ENCODE data around the gene PMVK. TPM values are rescaled to one million over a fixed set of nuclear protein-coding genes. Genes with fewer than 3 reads are reported as not detected.

Gene PMVK
- polyA plus RNA-seq, 1 donor from 2014 or later: 21.1 TPM

DNA sequence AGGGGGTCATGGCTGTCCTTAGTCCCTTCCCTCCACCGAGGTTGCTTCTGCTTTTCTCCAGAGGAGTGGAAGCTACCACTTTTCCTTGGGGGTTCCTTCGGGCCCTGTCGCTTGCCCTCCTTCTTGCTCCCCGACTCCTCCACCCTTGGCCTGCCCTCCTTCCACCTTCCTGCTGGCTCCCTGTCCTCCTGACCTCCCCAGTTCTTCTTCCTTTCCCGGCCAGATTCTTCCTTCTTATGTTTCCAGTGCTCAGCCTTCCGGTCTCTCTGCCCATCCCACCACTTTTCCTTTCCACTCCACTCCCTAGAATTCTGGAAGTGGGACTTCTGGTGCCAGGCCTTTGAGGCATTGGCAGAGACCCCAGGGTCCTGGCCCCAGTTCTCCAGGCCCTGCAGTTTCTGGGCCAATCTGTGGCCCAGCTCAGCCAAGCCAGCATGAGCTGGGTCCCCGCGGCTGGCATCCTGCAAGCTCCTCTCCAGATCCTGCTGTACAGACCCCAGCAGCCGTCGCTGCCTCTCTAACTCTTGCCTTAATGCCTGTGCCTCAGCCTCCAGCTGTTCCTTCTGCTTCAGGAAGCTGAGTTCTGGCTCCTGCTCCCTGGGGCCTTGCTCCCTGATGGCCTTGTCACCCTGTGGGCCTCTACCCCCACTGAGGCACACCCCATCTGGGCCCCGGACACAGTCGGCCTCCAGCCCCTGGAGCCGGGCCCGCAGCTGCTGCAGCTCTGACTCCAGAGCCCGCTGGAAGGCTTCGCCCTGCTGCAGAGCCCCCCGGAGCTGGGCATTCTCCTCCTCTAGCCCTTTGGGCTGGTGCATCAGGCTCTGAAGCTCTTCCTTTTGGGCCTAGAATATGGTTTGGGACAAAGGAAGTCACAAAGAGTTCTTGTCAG lies 9.7 kb upstream of the PMVK start:
- no peak overlapping the region for H2AFZ ChIP-seq (ENCODE audit: low read depth, low read length)
- no peaks in the 10 kb centered on the region for H3K36me3 ChIP-seq (ENCODE audit: insufficient read depth, low read length)
- no peaks in the 10 kb centered on the region for H4K20me1 ChIP-seq (ENCODE audit: insufficient read depth)
- H3K4me2 ChIP-seq (ENCODE audit: low read length): no peak overlapping the region
- H3K9ac ChIP-seq (ENCODE audit: low read length): no peak overlapping the region
- H3F3A ChIP-seq (ENCODE audit: insufficient read depth, low read length, poor library complexity, severe bottlenecking): no peaks in the 10 kb centered on the region
- no peaks in the 10 kb centered on the region for H3K9me3 ChIP-seq (ENCODE audit: low read length)
- H3K79me2 ChIP-seq (replicated peaks; ENCODE audit: insufficient read depth, low read length): no peaks in the 10 kb centered on the region
- no peaks in the 10 kb centered on the region for H3K9me2 ChIP-seq (ENCODE audit: insufficient read depth, low read length)
- no peak overlapping the region for H3K4me3 ChIP-seq (ENCODE audit: low read length)
- no peak overlapping the region for H3K27ac ChIP-seq (ENCODE audit: low read length)
- TF ChIP-seq SMC3 (conservative IDR thresholded peaks at IDR 0.05; ENCODE audit: poor library complexity) (no peak), TAF1 (IDR thresholded peaks at IDR 0.05; ENCODE audit: low read depth) (no peak), RAD21 (conservative IDR thresholded peaks at IDR 0.05) (no peak), EZH2 (IDR thresholded peaks at IDR 0.05; ENCODE audit: borderline replicate concordance, insufficient read depth, low read length, poor library complexity, severe bottlenecking) (no peak), POLR2AphosphoS5 (IDR thresholded peaks at IDR 0.05) (no peak), EP300 (conservative IDR thresholded peaks at IDR 0.05; ENCODE audit: poor library complexity, severe bottlenecking) (no peak), MXI1 (conservative IDR thresholded peaks at IDR 0.05; ENCODE audit: poor library complexity, severe bottlenecking) (no peak)
- TF ChIP-seq, protein P1, sequence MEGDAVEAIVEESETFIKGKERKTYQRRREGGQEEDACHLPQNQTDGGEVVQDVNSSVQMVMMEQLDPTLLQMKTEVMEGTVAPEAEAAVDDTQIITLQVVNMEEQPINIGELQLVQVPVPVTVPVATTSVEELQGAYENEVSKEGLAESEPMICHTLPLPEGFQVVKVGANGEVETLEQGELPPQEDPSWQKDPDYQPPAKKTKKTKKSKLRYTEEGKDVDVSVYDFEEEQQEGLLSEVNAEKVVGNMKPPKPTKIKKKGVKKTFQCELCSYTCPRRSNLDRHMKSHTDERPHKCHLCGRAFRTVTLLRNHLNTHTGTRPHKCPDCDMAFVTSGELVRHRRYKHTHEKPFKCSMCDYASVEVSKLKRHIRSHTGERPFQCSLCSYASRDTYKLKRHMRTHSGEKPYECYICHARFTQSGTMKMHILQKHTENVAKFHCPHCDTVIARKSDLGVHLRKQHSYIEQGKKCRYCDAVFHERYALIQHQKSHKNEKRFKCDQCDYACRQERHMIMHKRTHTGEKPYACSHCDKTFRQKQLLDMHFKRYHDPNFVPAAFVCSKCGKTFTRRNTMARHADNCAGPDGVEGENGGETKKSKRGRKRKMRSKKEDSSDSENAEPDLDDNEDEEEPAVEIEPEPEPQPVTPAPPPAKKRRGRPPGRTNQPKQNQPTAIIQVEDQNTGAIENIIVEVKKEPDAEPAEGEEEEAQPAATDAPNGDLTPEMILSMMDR (IDR thresholded peaks at IDR 0.05; ENCODE audit: poor library complexity, severe bottlenecking): no peak
- TF ChIP-seq, protein P2, sequence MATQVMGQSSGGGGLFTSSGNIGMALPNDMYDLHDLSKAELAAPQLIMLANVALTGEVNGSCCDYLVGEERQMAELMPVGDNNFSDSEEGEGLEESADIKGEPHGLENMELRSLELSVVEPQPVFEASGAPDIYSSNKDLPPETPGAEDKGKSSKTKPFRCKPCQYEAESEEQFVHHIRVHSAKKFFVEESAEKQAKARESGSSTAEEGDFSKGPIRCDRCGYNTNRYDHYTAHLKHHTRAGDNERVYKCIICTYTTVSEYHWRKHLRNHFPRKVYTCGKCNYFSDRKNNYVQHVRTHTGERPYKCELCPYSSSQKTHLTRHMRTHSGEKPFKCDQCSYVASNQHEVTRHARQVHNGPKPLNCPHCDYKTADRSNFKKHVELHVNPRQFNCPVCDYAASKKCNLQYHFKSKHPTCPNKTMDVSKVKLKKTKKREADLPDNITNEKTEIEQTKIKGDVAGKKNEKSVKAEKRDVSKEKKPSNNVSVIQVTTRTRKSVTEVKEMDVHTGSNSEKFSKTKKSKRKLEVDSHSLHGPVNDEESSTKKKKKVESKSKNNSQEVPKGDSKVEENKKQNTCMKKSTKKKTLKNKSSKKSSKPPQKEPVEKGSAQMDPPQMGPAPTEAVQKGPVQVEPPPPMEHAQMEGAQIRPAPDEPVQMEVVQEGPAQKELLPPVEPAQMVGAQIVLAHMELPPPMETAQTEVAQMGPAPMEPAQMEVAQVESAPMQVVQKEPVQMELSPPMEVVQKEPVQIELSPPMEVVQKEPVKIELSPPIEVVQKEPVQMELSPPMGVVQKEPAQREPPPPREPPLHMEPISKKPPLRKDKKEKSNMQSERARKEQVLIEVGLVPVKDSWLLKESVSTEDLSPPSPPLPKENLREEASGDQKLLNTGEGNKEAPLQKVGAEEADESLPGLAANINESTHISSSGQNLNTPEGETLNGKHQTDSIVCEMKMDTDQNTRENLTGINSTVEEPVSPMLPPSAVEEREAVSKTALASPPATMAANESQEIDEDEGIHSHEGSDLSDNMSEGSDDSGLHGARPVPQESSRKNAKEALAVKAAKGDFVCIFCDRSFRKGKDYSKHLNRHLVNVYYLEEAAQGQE (IDR thresholded peaks at IDR 0.05; ENCODE audit: borderline replicate concordance): no peak
- H3K27me3 ChIP-seq (ENCODE audit: insufficient read depth, low read depth, low read length): no peaks in the 10 kb centered on the region

DNA sequence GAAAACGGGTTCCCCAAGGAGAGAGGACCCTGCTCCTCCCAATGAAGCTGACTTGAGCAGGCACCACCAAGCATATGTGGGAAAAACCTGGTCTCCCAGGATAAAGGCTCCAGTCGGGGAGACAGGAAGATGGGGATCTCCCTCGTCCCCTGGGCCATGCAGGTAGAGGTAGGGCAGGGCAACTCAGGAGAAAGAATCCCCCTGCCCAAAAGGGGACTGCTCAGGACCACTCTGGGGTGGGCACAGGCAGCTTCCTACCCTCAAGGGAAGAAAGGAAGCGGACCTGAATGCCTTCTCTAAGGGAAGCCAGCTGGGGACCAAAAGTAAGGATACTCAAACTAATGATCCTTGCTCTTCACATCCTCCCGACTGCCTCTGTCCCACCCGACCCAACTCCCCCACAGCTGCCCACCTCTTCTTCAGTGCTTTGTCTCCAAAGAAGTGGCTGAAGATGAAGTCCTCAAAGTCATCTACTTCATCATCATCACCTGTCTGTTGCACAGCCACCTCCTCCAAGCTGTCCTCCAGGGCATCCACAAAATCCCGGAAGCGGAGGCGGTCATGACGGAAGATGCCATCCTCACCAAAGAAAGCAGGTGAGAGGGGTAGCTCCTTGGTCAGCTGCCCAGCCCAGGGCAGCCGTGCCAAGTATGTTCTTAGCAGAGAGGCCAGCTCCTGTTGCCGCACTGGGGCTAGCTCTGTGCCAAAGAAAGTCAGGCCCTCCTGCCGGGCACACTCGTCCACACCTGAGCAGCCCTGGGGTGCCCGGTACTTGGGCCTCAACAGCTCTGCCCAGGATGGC lies 8.8 kb upstream of the PMVK start:
- no peaks in the 10 kb centered on the region for H3K79me2 ChIP-seq (replicated peaks; ENCODE audit: insufficient read depth, low read length)
- no peak overlapping the region for H3K9ac ChIP-seq (ENCODE audit: low read length)
- H3K9me2 ChIP-seq (ENCODE audit: insufficient read depth, low read length): no peaks in the 10 kb centered on the region
- H3K4me2 ChIP-seq (ENCODE audit: low read length): no peak overlapping the region
- H4K20me1 ChIP-seq (ENCODE audit: insufficient read depth): no peaks in the 10 kb centered on the region
- no peaks in the 10 kb centered on the region for H3K27me3 ChIP-seq (ENCODE audit: insufficient read depth, low read depth, low read length)
- H3F3A ChIP-seq (ENCODE audit: insufficient read depth, low read length, poor library complexity, severe bottlenecking): no peaks in the 10 kb centered on the region
- H3K9me3 ChIP-seq (ENCODE audit: low read length): no peaks in the 10 kb centered on the region
- no peak for TF ChIP-seq MXI1 (conservative IDR thresholded peaks at IDR 0.05; ENCODE audit: poor library complexity, severe bottlenecking)
- TF ChIP-seq, protein P1 (IDR thresholded peaks at IDR 0.05; ENCODE audit: poor library complexity, severe bottlenecking): no peak
- no peak for TF ChIP-seq EP300 (conservative IDR thresholded peaks at IDR 0.05; ENCODE audit: poor library complexity, severe bottlenecking)
- no peak for TF ChIP-seq EZH2 (IDR thresholded peaks at IDR 0.05; ENCODE audit: borderline replicate concordance, insufficient read depth, low read length, poor library complexity, severe bottlenecking)
- TF ChIP-seq TAF1 (IDR thresholded peaks at IDR 0.05; ENCODE audit: low read depth): no peak
- TF ChIP-seq, protein P2 (IDR thresholded peaks at IDR 0.05; ENCODE audit: borderline replicate concordance): no peak
- no peak for TF ChIP-seq SMC3 (conservative IDR thresholded peaks at IDR 0.05; ENCODE audit: poor library complexity)
- TF ChIP-seq RAD21 (conservative IDR thresholded peaks at IDR 0.05): no peak
- H3K27ac ChIP-seq (ENCODE audit: low read length): no peak overlapping the region
- no peak overlapping the region for H3K4me3 ChIP-seq (ENCODE audit: low read length)
- no peaks in the 10 kb centered on the region for H3K36me3 ChIP-seq (ENCODE audit: insufficient read depth, low read length)
- no peak overlapping the region for H2AFZ ChIP-seq (ENCODE audit: low read depth, low read length)
